Hepatocyte (in vitro differentiated cells): ENCODE measurements around the gene RANGAP1. TPM values are rescaled to one million over a fixed set of nuclear protein-coding genes. Genes with fewer than 3 reads are reported as not detected.

Experiments
- DNase-seq: peaks from one replicate; pipeline ENCODE4 v3.0.0-alpha.2; 2016; ENCODE audit warnings: low spot score
- H2AFZ ChIP-seq: fragments of 200-600 bp; sonication (generic); 2 replicates; pipeline ENCODE4 v1.6.0; 2016; ENCODE audit warnings: antibody characterized with exemption, mild to moderate bottlenecking
- H3K27ac ChIP-seq: fragments of 200-600 bp; sonication (generic); 2 replicates; pipeline ENCODE4 v1.5.1; 2016; ENCODE audit warnings: mild to moderate bottlenecking
- H3K27me3 ChIP-seq: fragments of 200-600 bp; sonication (generic); 2 replicates; pipeline ENCODE4 v1.6.1; 2016
- H3K36me3 ChIP-seq: fragments of 200-600 bp; sonication (generic); replicated peaks from 2 replicates; pipeline ENCODE4 v1.5.1; 2016; ENCODE audit warnings: low read depth; ENCODE audit not compliant: insufficient read depth
- H3K4me1 ChIP-seq: fragments of 200-600 bp; sonication (generic); 2 replicates; pipeline ENCODE4 v1.5.1; 2016; ENCODE audit warnings: mild to moderate bottlenecking, moderate library complexity; ENCODE audit not compliant: insufficient read depth
- H3K4me2 ChIP-seq: fragments of 200-600 bp; sonication (generic); 2 replicates; pipeline ENCODE4 v1.6.0; 2016
- H3K4me3 ChIP-seq: fragments of 200-600 bp; sonication (generic); 2 replicates; pipeline ENCODE4 v1.5.1; 2016; ENCODE audit warnings: mild to moderate bottlenecking
- H3K79me2 ChIP-seq: fragments of 200-600 bp; sonication (generic); 2 replicates; pipeline ENCODE4 v1.6.0; 2017; ENCODE audit warnings: mild to moderate bottlenecking
- H3K9me2 ChIP-seq: fragments of 200-600 bp; sonication (generic); replicated peaks from 2 replicates; pipeline ENCODE4 v1.6.0; 2017; ENCODE audit warnings: mild to moderate bottlenecking; ENCODE audit not compliant: insufficient read depth
- H3K9me3 ChIP-seq: fragments of 200-600 bp; sonication (generic); 2 replicates; pipeline ENCODE4 v1.5.1; 2016; ENCODE audit warnings: low read depth, mild to moderate bottlenecking
- H4K20me1 ChIP-seq: fragments of 200-600 bp; sonication (generic); 2 replicates; pipeline ENCODE4 v1.6.0; 2016; ENCODE audit warnings: mild to moderate bottlenecking; ENCODE audit not compliant: insufficient read depth, poor library complexity, severe bottlenecking
- EZH2 ChIP-seq: fragments of 200-600 bp; sonication (generic); IDR thresholded peaks from 2 replicates; pipeline ENCODE4 v1.6.1; 2016; ENCODE audit warnings: antibody characterized with exemption, mild to moderate bottlenecking, borderline replicate concordance
- EZH2phosphoT487 ChIP-seq: fragments of 200-600 bp; sonication (generic); IDR thresholded peaks from one replicate; pipeline ENCODE4 v1.6.1; 2018; ENCODE audit warnings: antibody characterized with exemption, mild to moderate bottlenecking, low read depth, moderate library complexity; ENCODE audit not compliant: unreplicated experiment, severe bottlenecking
- WGBS: methylation state at CpG from one replicate; pipeline ENCODE4 v1.1.6; 2016; ENCODE audit warnings: low lambda C conversion rate; ENCODE audit errors: missing lambda C conversion rate; 5-methylcytosine and 5-hydroxymethylcytosine counted together
- polyA plus RNA-seq: library from polyadenylated mRNA; unstranded; fragments of >200 nt; fragmentation: Nextera tagmentation; extraction: Ambion mirVana; gene quantifications from 2 replicates; pipeline ENCODE4 v1.2.1, GENCODE V29; 2016
- total RNA-seq: library from RNA; depleted of rRNA; stranded (reverse); fragments of >200 nt; gene quantifications from 2 replicates; pipeline ENCODE4 v1.2.3, GENCODE V29; 2014
- TF ChIP-seq, protein P1 (sequence below): fragments of 200-600 bp; sonication (generic); IDR thresholded peaks from 2 replicates; pipeline ENCODE4 v1.5.1; 2016; ENCODE audit warnings: antibody characterized with exemption, mild to moderate bottlenecking; ENCODE audit not compliant: poor library complexity

The RANGAP1 gene
- total and polyA plus RNA-seq, 2 experiments from 2014 or later: 35.2 to 38.1 TPM

GRCh38 chr22:41284465-41284864, 1.5 kb downstream of the RANGAP1 start:
- H3K9me2 ChIP-seq: no peaks in the 10 kb centered on the region
- no peaks in the 10 kb centered on the region for H3K9me3 ChIP-seq
- H2AFZ ChIP-seq: no peak overlapping the region
- no peaks in the 10 kb centered on the region for H4K20me1 ChIP-seq
- H3K27ac ChIP-seq: peak overlapping the region; percentile 93
- H3K36me3 ChIP-seq: no peaks in the 10 kb centered on the region
- H3K4me3 ChIP-seq: no peak overlapping the region
- H3K4me2 ChIP-seq: peak overlapping the region; percentile 83
- no peaks in the 10 kb centered on the region for H3K27me3 ChIP-seq
- H3K79me2 ChIP-seq: peaks cover 38% of the 10 kb centered on the region
- 94% methylated on average over 10 of the region's 10 CpGs for WGBS
- no peak for DNase-seq
- peaks cover 16% of the 10 kb centered on the region for H3K4me1 ChIP-seq
- TF ChIP-seq, protein P1, sequence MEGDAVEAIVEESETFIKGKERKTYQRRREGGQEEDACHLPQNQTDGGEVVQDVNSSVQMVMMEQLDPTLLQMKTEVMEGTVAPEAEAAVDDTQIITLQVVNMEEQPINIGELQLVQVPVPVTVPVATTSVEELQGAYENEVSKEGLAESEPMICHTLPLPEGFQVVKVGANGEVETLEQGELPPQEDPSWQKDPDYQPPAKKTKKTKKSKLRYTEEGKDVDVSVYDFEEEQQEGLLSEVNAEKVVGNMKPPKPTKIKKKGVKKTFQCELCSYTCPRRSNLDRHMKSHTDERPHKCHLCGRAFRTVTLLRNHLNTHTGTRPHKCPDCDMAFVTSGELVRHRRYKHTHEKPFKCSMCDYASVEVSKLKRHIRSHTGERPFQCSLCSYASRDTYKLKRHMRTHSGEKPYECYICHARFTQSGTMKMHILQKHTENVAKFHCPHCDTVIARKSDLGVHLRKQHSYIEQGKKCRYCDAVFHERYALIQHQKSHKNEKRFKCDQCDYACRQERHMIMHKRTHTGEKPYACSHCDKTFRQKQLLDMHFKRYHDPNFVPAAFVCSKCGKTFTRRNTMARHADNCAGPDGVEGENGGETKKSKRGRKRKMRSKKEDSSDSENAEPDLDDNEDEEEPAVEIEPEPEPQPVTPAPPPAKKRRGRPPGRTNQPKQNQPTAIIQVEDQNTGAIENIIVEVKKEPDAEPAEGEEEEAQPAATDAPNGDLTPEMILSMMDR: no peak
- TF ChIP-seq EZH2: no peak
- TF ChIP-seq EZH2phosphoT487: no peak

DNA sequence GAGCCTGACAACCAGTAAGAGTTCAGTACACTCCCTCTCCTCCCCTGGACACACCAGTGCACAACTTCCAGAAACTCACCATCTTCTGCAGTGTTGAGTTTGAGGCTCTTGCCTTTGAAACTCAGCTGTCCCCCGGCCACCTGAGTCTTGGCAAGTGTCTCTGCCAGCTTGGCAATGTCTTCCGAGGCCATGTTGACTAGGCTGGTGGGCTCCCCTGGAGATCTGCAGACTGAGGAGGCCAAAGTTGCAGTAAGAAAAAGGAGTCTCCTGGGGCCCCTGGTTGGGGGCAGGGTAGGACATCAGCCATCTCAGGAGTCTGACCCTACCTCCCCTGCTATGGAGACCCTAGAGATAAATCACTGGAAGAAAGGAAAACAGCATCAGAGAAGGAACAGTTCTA, 5.1 kb downstream of the RANGAP1 start:
- H3K36me3 ChIP-seq: no peaks in the 10 kb centered on the region
- TF ChIP-seq EZH2phosphoT487 (no peak), EZH2 (no peak)
- TF ChIP-seq, protein P1: no peak
- no peaks in the 10 kb centered on the region for H3K27me3 ChIP-seq
- H3K9me3 ChIP-seq: no peaks in the 10 kb centered on the region
- H4K20me1 ChIP-seq: no peaks in the 10 kb centered on the region
- peaks cover 44% of the 10 kb centered on the region for H3K79me2 ChIP-seq
- no peak overlapping the region for H3K27ac ChIP-seq
- no peaks in the 10 kb centered on the region for H3K4me1 ChIP-seq
- H3K9me2 ChIP-seq: no peaks in the 10 kb centered on the region
- H3K4me2 ChIP-seq: no peak overlapping the region
- H3K4me3 ChIP-seq: no peak overlapping the region
- H2AFZ ChIP-seq: no peak overlapping the region
- no peak for DNase-seq
- WGBS: 100% methylated on average over 2 of the region's 2 CpGs

- WGBS: 89% methylated on average over 3 of the region's 3 CpGs
- H3K27ac ChIP-seq: no peak overlapping the region
- H3K4me1 ChIP-seq: no peaks in the 10 kb centered on the region
- H4K20me1 ChIP-seq: no peaks in the 10 kb centered on the region
- no peak for DNase-seq
- no peaks in the 10 kb centered on the region for H3K9me2 ChIP-seq
- H3K4me2 ChIP-seq: no peak overlapping the region
- H3K79me2 ChIP-seq: peaks cover 44% of the 10 kb centered on the region
- no peaks in the 10 kb centered on the region for H3K36me3 ChIP-seq
- no peaks in the 10 kb centered on the region for H3K27me3 ChIP-seq
- no peak overlapping the region for H3K4me3 ChIP-seq
- H3K9me3 ChIP-seq: no peaks in the 10 kb centered on the region
- H2AFZ ChIP-seq: no peak overlapping the region
- TF ChIP-seq EZH2phosphoT487 (no peak), EZH2 (no peak)
- TF ChIP-seq, protein P1: no peak
These were observed 5.9 kb downstream of the RANGAP1 start for GRCh38 chr22:41280065-41280464.

- no peak overlapping the region for H3K27ac ChIP-seq
- no peaks in the 10 kb centered on the region for H3K27me3 ChIP-seq
- H3K4me1 ChIP-seq: no peaks in the 10 kb centered on the region
- TF ChIP-seq EZH2phosphoT487: no peak
- TF ChIP-seq, protein P1: no peak
- TF ChIP-seq EZH2: no peak
- H3K9me2 ChIP-seq: no peaks in the 10 kb centered on the region
- H4K20me1 ChIP-seq: no peaks in the 10 kb centered on the region
- no peak for DNase-seq
- H3K79me2 ChIP-seq: peaks cover 6% of the 10 kb centered on the region
- 100% methylated on average over 4 of the region's 4 CpGs for WGBS
- no peak overlapping the region for H3K4me3 ChIP-seq
- H3K36me3 ChIP-seq: no peaks in the 10 kb centered on the region
- H2AFZ ChIP-seq: no peak overlapping the region
- no peaks in the 10 kb centered on the region for H3K9me3 ChIP-seq
- no peak overlapping the region for H3K4me2 ChIP-seq
These were observed 11.1 kb downstream of the RANGAP1 start for GRCh38 chr22:41274856-41275255.
